H1 (cell line): ENCODE measurements around the gene TBC1D20.
"Not testable (repeated sequence)": the region's sequence is repeated elsewhere in the genome, so short reads cannot be mapped to it uniquely, and the experiment has no call there.

Source experiments
- EP300 ChIP-seq, 2 experiments: IDR thresholded peaks; 1 replicate in 1 of 2; 2 replicates in 1 of 2; pipeline ENCODE4 v1.6.1; 2011 to 2012; ENCODE audit warnings: low read depth in 2 of 2, low read length in 2 of 2, mild to moderate bottlenecking in 2 of 2, borderline replicate concordance in 1 of 2, inconsistent platforms in 1 of 2, moderate library complexity in 1 of 2
- TAF1 ChIP-seq: IDR thresholded peaks from 2 replicates; pipeline ENCODE4 v1.6.1; 2011; ENCODE audit warnings: mild to moderate bottlenecking, low read depth, low read length
- TF ChIP-seq, protein P1 (sequence below), 3 experiments: IDR thresholded peaks; 1 replicate in 2 of 3; 2 replicates in 1 of 3; pipeline versions ENCODE4 v1.5.1 to v1.6.1; 2011; ENCODE audit warnings: low read length in 3 of 3, mild to moderate bottlenecking in 3 of 3, inconsistent platforms in 2 of 3, low read depth in 1 of 3, moderate library complexity in 1 of 3; ENCODE audit not compliant: insufficient read depth in 1 of 3; ENCODE audit errors: control extremely low read depth in 1 of 3

DNA sequence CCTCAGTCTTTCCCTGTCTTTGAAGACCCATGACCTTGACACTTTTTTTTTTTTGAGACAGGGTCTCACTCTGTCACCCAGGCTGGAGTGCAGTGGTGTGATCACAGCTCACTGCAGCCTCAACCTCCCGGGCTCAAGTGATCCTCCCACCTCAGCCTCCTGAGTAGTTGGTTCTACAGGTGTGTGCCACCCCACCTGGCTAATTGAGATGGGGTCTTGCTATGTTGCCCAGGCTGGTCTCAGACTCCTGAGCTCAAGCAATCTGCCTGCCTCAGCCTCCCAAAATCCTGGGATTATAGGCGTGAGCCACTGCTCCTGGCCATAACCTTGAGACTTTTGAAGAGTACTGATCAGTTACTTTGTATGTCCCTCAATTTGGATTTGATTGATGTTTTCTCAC lies 69.0 kb downstream of the TBC1D20 start:
- TF ChIP-seq TAF1; EP300 (IDR thresholded peaks at IDR 0.05; ENCODE audit: borderline replicate concordance in 1 of 2, low read depth in 2 of 2, low read length in 2 of 2): not testable (repeated sequence)
- TF ChIP-seq, protein P1, sequence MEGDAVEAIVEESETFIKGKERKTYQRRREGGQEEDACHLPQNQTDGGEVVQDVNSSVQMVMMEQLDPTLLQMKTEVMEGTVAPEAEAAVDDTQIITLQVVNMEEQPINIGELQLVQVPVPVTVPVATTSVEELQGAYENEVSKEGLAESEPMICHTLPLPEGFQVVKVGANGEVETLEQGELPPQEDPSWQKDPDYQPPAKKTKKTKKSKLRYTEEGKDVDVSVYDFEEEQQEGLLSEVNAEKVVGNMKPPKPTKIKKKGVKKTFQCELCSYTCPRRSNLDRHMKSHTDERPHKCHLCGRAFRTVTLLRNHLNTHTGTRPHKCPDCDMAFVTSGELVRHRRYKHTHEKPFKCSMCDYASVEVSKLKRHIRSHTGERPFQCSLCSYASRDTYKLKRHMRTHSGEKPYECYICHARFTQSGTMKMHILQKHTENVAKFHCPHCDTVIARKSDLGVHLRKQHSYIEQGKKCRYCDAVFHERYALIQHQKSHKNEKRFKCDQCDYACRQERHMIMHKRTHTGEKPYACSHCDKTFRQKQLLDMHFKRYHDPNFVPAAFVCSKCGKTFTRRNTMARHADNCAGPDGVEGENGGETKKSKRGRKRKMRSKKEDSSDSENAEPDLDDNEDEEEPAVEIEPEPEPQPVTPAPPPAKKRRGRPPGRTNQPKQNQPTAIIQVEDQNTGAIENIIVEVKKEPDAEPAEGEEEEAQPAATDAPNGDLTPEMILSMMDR (IDR thresholded peaks at IDR 0.05; ENCODE audit: control extremely low read depth in 1 of 3, insufficient read depth in 1 of 3, low read depth in 1 of 3, low read length in 3 of 3), result not testable (repeated sequence)
